ENCODE measurements around the gene TSGA10.

GRCh38 chr2:98985905-98986666 lies 168.7 kb downstream of the TSGA10 start:
- TF ChIP-seq CTCF (conservative IDR thresholded peaks at IDR 0.05; ENCODE audit: low read length) (no peak), EZH2phosphoT487 (IDR thresholded peaks at IDR 0.05; ENCODE audit: borderline replicate concordance, low read depth, low read length) (no peak)

All from OCI-LY7 (cell line).